Left lung (tissue), 10 donors: ENCODE results near the gene TBCD. TPM values are rescaled to one million over a fixed set of nuclear protein-coding genes. Genes with fewer than 3 reads are reported as not detected.

Experiments used
- ATAC-seq: fragments of 200-7000 bp; cut with Tn5 transposase; one replicate; pipeline ENCODE4 v1.9.1; 2020; ENCODE audit warnings: moderate library complexity
- DNase-seq, 4 donors: peaks; one replicate each; pipeline ENCODE4 v3.0.0-alpha.2; 2013 to 2020
- H3K27ac ChIP-seq, 2 donors: fragments of 200-600 bp; sonication (generic) in 1 of 2; one replicate each; pipeline versions ENCODE4 v1.5.0 to v1.8.0; 2020 to 2021
- H3K27me3 ChIP-seq, 2 donors: fragments of 200-600 bp; sonication (generic) in 1 of 2; one replicate each; pipeline versions ENCODE4 v1.5.0 to v1.8.0; 2020 to 2021
- H3K36me3 ChIP-seq, 2 donors: fragments of 200-600 bp; sonication (generic) in 1 of 2; one replicate each; pipeline versions ENCODE4 v1.5.0 to v1.8.0; 2020 to 2021
- H3K4me1 ChIP-seq, 2 donors: fragments of 200-600 bp; one replicate each; pipeline ENCODE4 v1.8.0; 2021
- H3K4me3 ChIP-seq, 2 donors: fragments of 200-600 bp; sonication (generic) in 1 of 2; one replicate each; pipeline versions ENCODE4 v1.5.0 to v1.8.0; 2020 to 2021; ENCODE audit warnings: mild to moderate bottlenecking in 1 of 2
- H3K9me3 ChIP-seq, 2 donors: fragments of 200-600 bp; sonication (generic) in 1 of 2; one replicate each; pipeline versions ENCODE4 v1.5.0 to v1.8.0; 2020 to 2021
- CTCF ChIP-seq, 2 donors: fragments of 200-600 bp; sonication (generic) in 1 of 2; IDR thresholded peaks; one replicate each; pipeline versions ENCODE4 v1.5.0 to v1.8.0; 2021; ENCODE audit warnings: antibody characterized with exemption in 2 of 2
- intact Hi-C, 2 donors: fragments of 100-400 bp; cut with DNase I; formaldehyde crosslinking; loops; one replicate each; pipeline versions ENCODE4 v1.11.2 to v1.14.2; 2022
- polyA plus RNA-seq, 6 donors: library from polyadenylated mRNA; unstranded; fragments of 120-200 nt; gene quantifications; one replicate each; pipeline ENCODE4 v1.2.1, GENCODE V29; 2013; ENCODE audit not compliant: insufficient read length in 6 of 6
- total RNA-seq, 2 donors: library from RNA; stranded (reverse); fragmentation: NEBNext Ultra II Directional; extraction: Animal tissue kit (Norgen Biotek cat#: 25700); gene quantifications; one replicate each; pipeline ENCODE4 v1.2.1, GENCODE V29; 2021
- donor health status: DM: no; HTN: yes; CAD: no.
- donor health status: DM: no; HTN: no; CAD: no.

Gene TBCD
- total and polyA plus RNA-seq, 8 donors: 87.2 to 133 (median 104) TPM

DNA sequence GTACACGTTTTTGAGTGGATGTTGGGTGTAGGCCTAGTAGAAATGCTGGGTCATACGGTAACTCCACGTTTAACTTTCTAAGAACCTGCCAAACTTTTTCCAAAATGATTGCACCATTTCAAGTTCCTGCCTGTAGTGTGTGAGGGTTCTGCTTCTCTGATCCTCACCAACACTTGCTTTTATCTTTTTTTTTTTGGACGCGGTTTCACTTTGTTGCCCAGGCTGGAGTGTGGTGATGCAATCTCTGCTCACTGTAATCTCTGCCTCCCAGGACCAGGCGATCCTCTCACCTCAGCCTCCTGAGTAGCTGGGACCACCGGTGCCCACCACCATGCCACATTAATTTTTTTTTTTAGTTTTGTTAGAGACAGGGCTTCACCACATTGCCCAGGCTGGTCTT lies 64.5 kb downstream of the TBCD start:
- ATAC-seq: peak; percentile 73

DNA sequence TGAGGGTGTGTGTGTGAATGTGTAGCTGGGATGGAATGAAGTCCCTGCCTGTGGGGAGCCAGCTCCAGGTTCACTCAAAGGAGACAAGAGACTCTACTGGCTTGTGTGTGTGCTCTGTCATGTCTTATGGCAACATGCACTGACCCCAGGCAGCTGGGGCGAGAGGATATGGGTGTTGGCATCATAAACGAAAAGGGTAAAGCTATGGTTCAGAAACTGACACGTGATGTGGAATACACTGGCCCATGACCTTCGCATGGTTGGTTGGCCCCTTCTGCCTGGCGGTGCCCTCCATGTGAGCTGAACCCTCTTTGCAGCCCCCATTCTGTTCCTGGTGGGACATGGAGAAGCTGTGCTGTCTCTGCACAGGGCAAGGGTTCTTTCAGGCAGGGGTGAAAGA lies 66.1 kb downstream of the TBCD start:
- intact Hi-C loops: no loop called here
- ATAC-seq: no peak
- Histone ChIP-seq H3K36me3 (peaks cover 0 to 59% of the 10 kb centered on the region in 2 donors), H3K4me3 (no peak overlapping the region), H3K27me3 (no peaks in the 10 kb centered on the region), H3K27ac (no peak overlapping the region), H3K9me3 (peaks cover 0 to 18% of the 10 kb centered on the region in 2 donors), H3K4me1 (no peaks in the 10 kb centered on the region)
- DNase-seq: peak in 1 of 4 donors; percentile 6
- no peak for TF ChIP-seq CTCF (IDR thresholded peaks at IDR 0.05)

More for the DNA sequence above, 64.5 kb downstream of the TBCD start:
- intact Hi-C loops: no loop called here
- Histone ChIP-seq H3K9me3 (peaks cover 0 to 18% of the 10 kb centered on the region in 2 donors), H3K36me3 (peaks cover 0 to 64% of the 10 kb centered on the region in 2 donors), H3K27ac (peak overlapping the region in 1 of 2 donors; percentile 40), H3K4me3 (no peak overlapping the region), H3K4me1 (no peaks in the 10 kb centered on the region), H3K27me3 (no peaks in the 10 kb centered on the region)
- no peak for DNase-seq
- no peak for TF ChIP-seq CTCF (IDR thresholded peaks at IDR 0.05)

GRCh38 chr17:82820278-82821251 lies 68.7 kb downstream of the TBCD start:
- ATAC-seq (no peak), DNase-seq (peak in 1 of 4 donors; percentile 16)
- intact Hi-C loops: no loop called here
- H3K27me3 ChIP-seq: no peaks in the 10 kb centered on the region
- H3K4me1 ChIP-seq: no peaks in the 10 kb centered on the region
- H3K4me3 ChIP-seq: no peak overlapping the region
- peaks cover 0 to 18% of the 10 kb centered on the region in 2 donors for H3K9me3 ChIP-seq
- no peak for TF ChIP-seq CTCF (IDR thresholded peaks at IDR 0.05)
- no peak overlapping the region for H3K27ac ChIP-seq
- H3K36me3 ChIP-seq: peaks cover 0 to 40% of the 10 kb centered on the region in 2 donors

- no peak overlapping the region for H3K4me3 ChIP-seq
- H3K9me3 ChIP-seq: peaks cover 0 to 18% of the 10 kb centered on the region in 2 donors
- ATAC-seq (no peak), DNase-seq (no peak)
- H3K27me3 ChIP-seq: no peaks in the 10 kb centered on the region
- TF ChIP-seq CTCF (IDR thresholded peaks at IDR 0.05): no peak
- no peak overlapping the region for H3K27ac ChIP-seq
- H3K36me3 ChIP-seq: peaks cover 0 to 34% of the 10 kb centered on the region in 2 donors
- intact Hi-C loops: no loop called here
- H3K4me1 ChIP-seq: no peaks in the 10 kb centered on the region
Measured at GRCh38 chr17:82821554-82821953, 69.7 kb downstream of the TBCD start.

DNA sequence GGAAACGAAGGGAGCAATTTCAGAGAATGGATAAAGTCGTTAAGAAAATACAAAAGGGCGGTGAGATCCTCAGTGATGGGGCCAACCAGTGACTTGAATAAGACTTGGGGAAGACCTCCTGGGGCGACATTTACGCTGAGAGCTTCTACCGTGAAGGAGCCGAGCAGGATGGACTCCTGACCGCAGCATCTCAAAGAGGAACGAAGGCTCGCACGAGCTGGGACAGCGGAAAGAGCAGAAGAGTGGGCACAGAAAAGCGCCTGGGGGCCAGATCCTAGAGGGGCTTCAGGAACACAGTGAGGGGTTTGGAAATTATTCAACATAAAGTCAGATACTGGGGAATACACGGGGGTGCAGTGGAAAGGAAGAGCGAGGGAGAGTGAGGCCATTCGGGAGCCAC lies 70.4 kb downstream of the TBCD start:
- intact Hi-C loops: no loop called here
- ATAC-seq: no peak
- no peak for TF ChIP-seq CTCF (IDR thresholded peaks at IDR 0.05)
- DNase-seq: peak in 1 of 4 donors; percentile 22
- peaks cover 0 to 18% of the 10 kb centered on the region in 2 donors for H3K9me3 ChIP-seq
- peaks cover 0 to 32% of the 10 kb centered on the region in 2 donors for H3K36me3 ChIP-seq
- H3K27me3 ChIP-seq: no peaks in the 10 kb centered on the region
- no peak overlapping the region for H3K4me3 ChIP-seq
- no peak overlapping the region for H3K27ac ChIP-seq
- H3K4me1 ChIP-seq: no peaks in the 10 kb centered on the region
